ENCODE measurements around the gene MSH3.

- TF ChIP-seq, protein P1, sequence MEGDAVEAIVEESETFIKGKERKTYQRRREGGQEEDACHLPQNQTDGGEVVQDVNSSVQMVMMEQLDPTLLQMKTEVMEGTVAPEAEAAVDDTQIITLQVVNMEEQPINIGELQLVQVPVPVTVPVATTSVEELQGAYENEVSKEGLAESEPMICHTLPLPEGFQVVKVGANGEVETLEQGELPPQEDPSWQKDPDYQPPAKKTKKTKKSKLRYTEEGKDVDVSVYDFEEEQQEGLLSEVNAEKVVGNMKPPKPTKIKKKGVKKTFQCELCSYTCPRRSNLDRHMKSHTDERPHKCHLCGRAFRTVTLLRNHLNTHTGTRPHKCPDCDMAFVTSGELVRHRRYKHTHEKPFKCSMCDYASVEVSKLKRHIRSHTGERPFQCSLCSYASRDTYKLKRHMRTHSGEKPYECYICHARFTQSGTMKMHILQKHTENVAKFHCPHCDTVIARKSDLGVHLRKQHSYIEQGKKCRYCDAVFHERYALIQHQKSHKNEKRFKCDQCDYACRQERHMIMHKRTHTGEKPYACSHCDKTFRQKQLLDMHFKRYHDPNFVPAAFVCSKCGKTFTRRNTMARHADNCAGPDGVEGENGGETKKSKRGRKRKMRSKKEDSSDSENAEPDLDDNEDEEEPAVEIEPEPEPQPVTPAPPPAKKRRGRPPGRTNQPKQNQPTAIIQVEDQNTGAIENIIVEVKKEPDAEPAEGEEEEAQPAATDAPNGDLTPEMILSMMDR (IDR thresholded peaks at IDR 0.05): no peak
- no peak for TF ChIP-seq POLR2A (IDR thresholded peaks at IDR 0.05)
These were observed 109.6 kb downstream of the MSH3 start for GRCh38 chr5:80763873-80764647.
